HepG2 (cell line): ENCODE results near the gene MPC1. TPM values are rescaled to one million over a fixed set of nuclear protein-coding genes. Genes with fewer than 3 reads are reported as not detected.
A peak's percentile ranks its signal among the peaks of the same experiment; 100 is the strongest.
"Not testable (repeated sequence)": the region's sequence is repeated elsewhere in the genome, so short reads cannot be mapped to it uniquely, and the experiment has no call there.

Experiments used
- ATAC-seq: fragments of 200-7000 bp; cut with Tn5 transposase; 3 replicates; pipeline ENCODE4 v1.9.1; 2020; ENCODE audit warnings: mild to moderate bottlenecking, moderate library complexity
- BruUV-seq: library from RNA; stranded (reverse); fragments of 400-500 nt; replicated peaks from 2 replicates; lab custom pipeline; 2021; lab: Mats Ljungman, UMichigan
- CTCF ChIA-PET: fragments of 300-600 bp; formaldehyde crosslinking; extraction: SDS; loops from one replicate; lab custom pipeline; 2021; ENCODE audit warnings: low total read pairs, inconsistent platforms, low intra/inter-chr PET ratio; lab: Yijun Ruan, JAX
- POLR2A ChIA-PET: fragments of 350-600 bp; sonication (Branson Sonifier 250); formaldehyde crosslinking; loops from one replicate; lab custom pipeline; 2020; ENCODE audit warnings: antibody characterized with exemption, inconsistent platforms; lab: Yijun Ruan, JAX
- DNase-seq: peaks from one replicate; pipeline ENCODE4 v3.0.0-alpha.2; 2015; ENCODE audit warnings: low spot score
- FAIRE-seq: peaks from 3 replicates; lab custom pipeline; 2011; peaks lifted over from hg19 to GRCh38; lab: Jason Lieb, UNC
- H2AFZ ChIP-seq: one replicate; pipeline ENCODE4 v1.6.1; 2011; ENCODE audit warnings: low read length, inconsistent platforms
- H3K27ac ChIP-seq: fragments of 300-600 bp; 3 replicates; pipeline ENCODE4 v1.8.0; 2011; ENCODE audit warnings: mixed run types, mild to moderate bottlenecking, mixed read lengths, low read length, inconsistent platforms; ENCODE audit not compliant: insufficient read depth; ENCODE audit errors: extremely low read length
- H3K27me3 ChIP-seq, 2 experiments: fragments of 200-600 bp in 1 of 2; 2 replicates in 1 of 2; 3 replicates in 1 of 2; pipeline versions ENCODE4 v1.6.0 to v1.8.0; 2011; ENCODE audit warnings: low read length in 2 of 2, mild to moderate bottlenecking in 2 of 2, moderate library complexity in 2 of 2, inconsistent platforms in 1 of 2; ENCODE audit not compliant: insufficient read depth in 2 of 2, control insufficient read depth in 1 of 2
- H3K36me3 ChIP-seq, 2 experiments: fragments of 200-600 bp in 1 of 2; replicated peaks in 1 of 2; 2 replicates in 1 of 2; 3 replicates in 1 of 2; pipeline versions ENCODE4 v1.5.1 to v1.8.0; 2011; ENCODE audit warnings: low read length in 2 of 2, inconsistent platforms in 1 of 2; ENCODE audit not compliant: insufficient read depth in 2 of 2, control insufficient read depth in 1 of 2
- H3K4me1 ChIP-seq: 2 replicates; pipeline ENCODE4 v1.5.1; 2012; ENCODE audit warnings: low read length, inconsistent platforms; ENCODE audit not compliant: insufficient read depth
- H3K4me2 ChIP-seq: 2 replicates; pipeline ENCODE4 v1.6.0; 2011; ENCODE audit warnings: low read depth, low read length, inconsistent platforms
- H3K4me3 ChIP-seq, 3 experiments: fragments of 200-600 bp in 1 of 3; sonication (generic), shearing (Covaris generic) in 1 of 3; replicated peaks in 1 of 3; 2 replicates each; pipeline ENCODE4 v1.5.1; 2011 to 2016; ENCODE audit warnings: low read length in 3 of 3, inconsistent platforms in 2 of 3, low read depth in 2 of 3, mild to moderate bottlenecking in 2 of 3, control low read depth in 1 of 3, mixed read lengths in 1 of 3; ENCODE audit not compliant: insufficient read depth in 1 of 3
- H3K79me2 ChIP-seq: one replicate; pipeline ENCODE4 v1.6.1; 2011; ENCODE audit warnings: low read length, inconsistent platforms; ENCODE audit not compliant: insufficient read depth
- H3K9ac ChIP-seq: 2 replicates; pipeline ENCODE4 v1.6.0; 2011; ENCODE audit warnings: mild to moderate bottlenecking, low read depth, low read length, inconsistent platforms; ENCODE audit not compliant: insufficient read depth
- H3K9me3 ChIP-seq: 2 replicates; pipeline ENCODE4 v1.5.1; 2012; ENCODE audit warnings: mild to moderate bottlenecking, low read length
- H4K20me1 ChIP-seq: 2 replicates; pipeline ENCODE4 v1.6.0; 2011; ENCODE audit warnings: inconsistent platforms, mild to moderate bottlenecking, low read length, moderate library complexity; ENCODE audit not compliant: insufficient read depth
- ARID5B ChIP-seq: IDR thresholded peaks from 2 replicates; pipeline ENCODE4 v1.4.0; 2020; ENCODE audit warnings: mild to moderate bottlenecking, missing genetic modification reagents
- ELF1 ChIP-seq: sonication (generic); formaldehyde crosslinking; IDR thresholded peaks from 2 replicates; pipeline ENCODE4 v1.4.0; 2020; ENCODE audit warnings: missing genetic modification reagents
- ETS1 ChIP-seq: sonication (generic); formaldehyde crosslinking; IDR thresholded peaks from 2 replicates; pipeline ENCODE4 v1.4.0; 2020; ENCODE audit warnings: missing genetic modification reagents
- ETV5 ChIP-seq: IDR thresholded peaks from 2 replicates; pipeline ENCODE4 v1.6.1; 2018; ENCODE audit warnings: missing biosample characterization, missing genetic modification reagents, inconsistent platforms, borderline replicate concordance
- FOXK1 ChIP-seq: sonication (generic); formaldehyde crosslinking; IDR thresholded peaks from 2 replicates; pipeline ENCODE4 v1.4.0; 2020; ENCODE audit warnings: low read depth, missing genetic modification reagents, borderline replicate concordance
- NR2F6 ChIP-seq, 2 experiments: IDR thresholded peaks; 2 replicates each; pipeline ENCODE4 v1.6.1; 2016; ENCODE audit warnings: antibody characterized with exemption in 1 of 2, mild to moderate bottlenecking in 1 of 2
- RBM22 ChIP-seq: fragments of 200-400 bp; formaldehyde crosslinking; optimal IDR thresholded peaks from 2 replicates; pipeline ENCODE3; 2017; ENCODE audit warnings: mild to moderate bottlenecking, low read length, moderate library complexity
- ZBTB33 ChIP-seq: sonication (generic); formaldehyde crosslinking; IDR thresholded peaks from 2 replicates; pipeline ENCODE4 v1.4.0; 2020; ENCODE audit warnings: missing genetic modification reagents
- ZNF205 ChIP-seq: IDR thresholded peaks from 2 replicates; pipeline ENCODE4 v1.6.1; 2018; ENCODE audit warnings: missing biosample characterization, missing genetic modification reagents
- ZNF362 ChIP-seq: sonication (generic); formaldehyde crosslinking; IDR thresholded peaks from 2 replicates; pipeline ENCODE4 v1.4.0; 2020; ENCODE audit warnings: missing genetic modification reagents, mild to moderate bottlenecking, borderline replicate concordance
- ZNF615 ChIP-seq: sonication (generic); formaldehyde crosslinking; IDR thresholded peaks from 2 replicates; pipeline ENCODE4 v1.5.0; 2020; ENCODE audit warnings: mild to moderate bottlenecking, missing genetic modification reagents, borderline replicate concordance
- WGBS: methylation state at CpG from one replicate; pipeline ENCODE4 v1.1.6; 2017; ENCODE audit warnings: low lambda C conversion rate; 5-methylcytosine and 5-hydroxymethylcytosine counted together
- in situ Hi-C: cut with HindIII; loops from 2 replicates; pipeline ENCODE4 v1.10.0; 2017; ENCODE audit warnings: low pct_unique_long_range_greater_than_20kb; ENCODE audit not compliant: extremely low pct_ligation_motif_present
- intact Hi-C: fragments of 100-400 bp; cut with micrococcal nuclease; formaldehyde crosslinking; loops from one replicate; pipeline ENCODE4 v1.10.0; 2022; ENCODE audit not compliant: unreplicated experiment
- polyA plus RNA-seq, 8 experiments: library from polyadenylated mRNA; depleted of rRNA in 3 of 8; stranded (reverse) in 7 of 8; unstranded in 1 of 8; fragments of >200 nt; fragmentation: Illumina TruSeq in 4 of 8; extraction: Trizol in 4 of 8; gene quantifications; 2 replicates each; pipeline versions ENCODE4 v1.2.1 to v1.2.3, GENCODE V29; 2011 to 2016; ENCODE audit warnings: low read depth in 4 of 8, missing spikeins in 1 of 8, mixed read lengths in 1 of 8; ENCODE audit not compliant: insufficient read depth in 1 of 8
- total RNA-seq, 5 experiments: library from RNA; depleted of rRNA; stranded (reverse); fragments of >200 nt; fragmentation: Illumina TruSeq; extraction: Trizol; gene quantifications; 2 replicates each; pipeline ENCODE4 v1.2.3, GENCODE V29; 2016; ENCODE audit warnings: low read depth in 1 of 5

Gene MPC1
- total and polyA plus RNA-seq, 2 of the 13 experiments (the other 11 are each of a cell fraction or from before 2014, with no cell fraction given): 189 to 214 TPM

GRCh38 chr6:166386111-166386510 lies 3.4 kb upstream of the MPC1 start (continued):
- TF ChIP-seq ETS1 (CRISPR knock-in tag): no peak

- H3K36me3 ChIP-seq, ATAC-seq, in situ Hi-C loops, H4K20me1 ChIP-seq, BruUV-seq, H3K27me3 ChIP-seq, DNase-seq, FAIRE-seq, H2AFZ ChIP-seq, H3K9me3 ChIP-seq: not testable (repeated sequence)
- intact Hi-C loops: loop anchor here (1.0 to 5.0 kb wide), 4 partner anchors 17 to 107 kb away; partner anchors contain the start of gene SFT2D1
- peaks cover 69% of the 10 kb centered on the region for H3K4me1 ChIP-seq
- CTCF ChIA-PET: interaction anchor here (1.3 to 3.2 kb wide), 2 partner anchors 17 to 108 kb away, joined by 5 to 20 read pairs; no protein-coding TSS in a partner anchor
- 10% methylated on average over 22 of the region's 22 CpGs for WGBS
- peaks cover 43% of the 10 kb centered on the region for H3K79me2 ChIP-seq
- POLR2A ChIA-PET: interaction anchor here (0.7 to 2.0 kb wide), 5 partner anchors 9 to 41 kb away, joined by 3 to 18 read pairs (median 9); partner anchors contain the start of gene SFT2D1
- H3K4me3 ChIP-seq: peak overlapping the region; percentile 83 to 99 (median 98)
- H3K4me2 ChIP-seq: peak overlapping the region; percentile 74
- H3K9ac ChIP-seq: peak overlapping the region; percentile 97
- H3K27ac ChIP-seq: peak overlapping the region; percentile 93
- TF ChIP-seq ARID5B (CRISPR knock-in tag): peak; percentile 34
- peak; percentile 60; the same call in 1 of the 2 replicates for TF ChIP-seq ZNF205
- TF ChIP-seq ETV5 (CRISPR knock-in tag): peak; percentile 67
- TF ChIP-seq RBM22: peak; percentile 1
- TF ChIP-seq ELF1 (CRISPR knock-in tag): peak; percentile 45; the same call in 1 of the 2 replicates
- peak; percentile 30; the same call in 1 of the 2 replicates for TF ChIP-seq NR2F6 (IDR thresholded peaks at IDR 0.05)
- 0 out of 2 replicates have a peak, but pooled peaks have one; percentile 23 for TF ChIP-seq NR2F6 (CRISPR knock-in tag; IDR thresholded peaks at IDR 0.05)
- peak; percentile 74 for TF ChIP-seq ZBTB33 (CRISPR knock-in tag)
- TF ChIP-seq ZNF615 (CRISPR knock-in tag): 0 out of 2 replicates have a peak, but pooled peaks have one; percentile 10
- TF ChIP-seq ZNF362 (CRISPR knock-in tag): peak; percentile 28; the same call in 1 of the 2 replicates
- 0 out of 2 replicates have a peak, but pooled peaks have one; percentile 24 for TF ChIP-seq FOXK1
These were observed 1.1 kb upstream of the MPC1 start for GRCh38 chr6:166383802-166384363.
